H9 (cell line): Measurements from ENCODE around the gene TTC39B. TPM values are rescaled to one million over a fixed set of nuclear protein-coding genes. Genes with fewer than 3 reads are reported as not detected.

Experiments used
- DNase-seq: peaks from one replicate; pipeline ENCODE4 v3.0.0-alpha.2; 2017
- H2AFZ ChIP-seq: one replicate; pipeline ENCODE4 v1.6.1; 2013; ENCODE audit warnings: mild to moderate bottlenecking, low read length, control low read depth, moderate library complexity
- H2AK5ac ChIP-seq: 2 replicates; pipeline ENCODE4 v1.6.1; 2013; ENCODE audit warnings: low read length, control low read depth, mixed read lengths; ENCODE audit not compliant: insufficient read length
- H2BK120ac ChIP-seq: one replicate; pipeline ENCODE4 v1.6.1; 2013; ENCODE audit warnings: low read depth, mild to moderate bottlenecking, low read length, control low read depth, inconsistent platforms; ENCODE audit not compliant: poor library complexity, severe bottlenecking
- H2BK12ac ChIP-seq: 2 replicates; pipeline ENCODE4 v1.6.1; 2013; ENCODE audit warnings: low read length, control low read depth, mixed read lengths, low read depth; ENCODE audit not compliant: insufficient read length
- H2BK15ac ChIP-seq: 2 replicates; pipeline ENCODE4 v1.6.1; 2013; ENCODE audit warnings: low read depth, low read length, control low read depth
- H2BK20ac ChIP-seq: one replicate; pipeline ENCODE4 v1.6.1; 2013; ENCODE audit warnings: low read depth, mild to moderate bottlenecking, low read length, control low read depth, inconsistent platforms; ENCODE audit not compliant: poor library complexity, severe bottlenecking
- H2BK5ac ChIP-seq: 2 replicates; pipeline ENCODE4 v1.6.1; 2013; ENCODE audit warnings: low read length, control low read depth, mixed read lengths; ENCODE audit not compliant: insufficient read length
- H3K14ac ChIP-seq: 2 replicates; pipeline ENCODE4 v1.6.1; 2013; ENCODE audit warnings: low read length, control low read depth; ENCODE audit not compliant: insufficient read depth
- H3K18ac ChIP-seq: 2 replicates; pipeline ENCODE4 v1.6.1; 2013; ENCODE audit warnings: low read depth, mild to moderate bottlenecking, mixed read lengths, low read length, control low read depth; ENCODE audit not compliant: insufficient read length
- H3K23ac ChIP-seq: 2 replicates; pipeline ENCODE4 v1.6.1; 2013; ENCODE audit warnings: low read length, control low read depth, mixed read lengths, low read depth; ENCODE audit not compliant: insufficient read length
- H3K23me2 ChIP-seq: 2 replicates; pipeline ENCODE4 v1.6.1; 2013; ENCODE audit warnings: low read depth, mild to moderate bottlenecking, mixed read lengths, low read length, control low read depth; ENCODE audit not compliant: insufficient read length, poor library complexity, severe bottlenecking
- H3K27ac ChIP-seq: 2 replicates; pipeline ENCODE4 v1.5.1; 2013; ENCODE audit warnings: low read length, control low read depth, mixed read lengths, low read depth; ENCODE audit not compliant: insufficient read length
- H3K27me3 ChIP-seq: 2 replicates; pipeline ENCODE4 v1.6.1; 2013; ENCODE audit warnings: low read length, control low read depth, inconsistent platforms; ENCODE audit not compliant: insufficient read depth
- H3K4ac ChIP-seq: 2 replicates; pipeline ENCODE4 v1.6.1; 2013; ENCODE audit warnings: low read depth, mild to moderate bottlenecking, control low read depth, inconsistent platforms, low read length, moderate library complexity
- H3K4me1 ChIP-seq: 2 replicates; pipeline ENCODE4 v1.6.1; 2013; ENCODE audit warnings: low read length, control low read depth, inconsistent platforms; ENCODE audit not compliant: insufficient read depth
- H3K4me2 ChIP-seq: 2 replicates; pipeline ENCODE4 v1.6.1; 2013; ENCODE audit warnings: low read length, control low read depth, mixed read lengths; ENCODE audit not compliant: insufficient read length, insufficient read depth
- H3K56ac ChIP-seq: 2 replicates; pipeline ENCODE4 v1.6.1; 2013; ENCODE audit warnings: low read depth, mild to moderate bottlenecking, mixed read lengths, low read length, control low read depth; ENCODE audit not compliant: insufficient read length
- H3K79me1 ChIP-seq: 2 replicates; pipeline ENCODE4 v1.6.1; 2013; ENCODE audit warnings: low read depth, mild to moderate bottlenecking, moderate library complexity, low read length, control low read depth, inconsistent platforms; ENCODE audit not compliant: insufficient read depth, poor library complexity, severe bottlenecking
- H3K79me2 ChIP-seq: 2 replicates; pipeline ENCODE4 v1.6.1; 2013; ENCODE audit warnings: low read length, control low read depth, inconsistent platforms; ENCODE audit not compliant: insufficient read depth
- H3K9ac ChIP-seq: 2 replicates; pipeline ENCODE4 v1.6.1; 2013; ENCODE audit warnings: low read length, control low read depth, mixed read lengths; ENCODE audit not compliant: insufficient read length; ENCODE audit errors: extremely low read depth
- H3K9me3 ChIP-seq: one replicate; pipeline ENCODE4 v1.6.1; 2013; ENCODE audit warnings: low read depth, low read length, inconsistent platforms; ENCODE audit not compliant: control insufficient read depth
- H3T11ph ChIP-seq: one replicate; pipeline ENCODE4 v1.6.1; 2013; ENCODE audit warnings: mild to moderate bottlenecking, low read length, control low read depth, inconsistent platforms
- H4K20me1 ChIP-seq: one replicate; pipeline ENCODE4 v1.6.1; 2013; ENCODE audit not compliant: control insufficient read depth, insufficient read length, insufficient read depth
- H4K5ac ChIP-seq: 2 replicates; pipeline ENCODE4 v1.6.1; 2013; ENCODE audit warnings: low read depth, mild to moderate bottlenecking, mixed read lengths, low read length, control low read depth; ENCODE audit not compliant: insufficient read length
- H4K8ac ChIP-seq: replicated peaks from 2 replicates; pipeline ENCODE4 v1.6.1; 2013; ENCODE audit warnings: low read length, control low read depth, mixed read lengths, low read depth; ENCODE audit not compliant: insufficient read length
- H4K91ac ChIP-seq: 2 replicates; pipeline ENCODE4 v1.6.1; 2013; ENCODE audit warnings: low read depth, mild to moderate bottlenecking, moderate library complexity, mixed read lengths, low read length, control low read depth; ENCODE audit not compliant: insufficient read length
- H3K27ac Mint-ChIP-seq, 3 experiments: 2 replicates in 2 of 3; 3 replicates in 1 of 3; pipeline ENCODE4 v1.8.0; 2020 to 2021; ENCODE audit warnings: mixed read lengths in 3 of 3, mild to moderate bottlenecking in 1 of 3, moderate library complexity in 1 of 3
- H3K27me3 Mint-ChIP-seq: 2 replicates; pipeline ENCODE4 v1.8.0; 2021; ENCODE audit warnings: low read depth, mild to moderate bottlenecking, moderate library complexity, mixed read lengths
- H3K36me3 Mint-ChIP-seq, 3 experiments: 2 replicates in 2 of 3; 3 replicates in 1 of 3; pipeline ENCODE4 v1.8.0; 2020 to 2021; ENCODE audit warnings: low read depth in 3 of 3, mixed read lengths in 3 of 3; ENCODE audit not compliant: insufficient read depth in 1 of 3
- H3K4me1 Mint-ChIP-seq, 2 experiments: 2 replicates each; pipeline ENCODE4 v1.8.0; 2020; ENCODE audit warnings: mixed read lengths in 2 of 2
- H3K4me3 Mint-ChIP-seq, 2 experiments: 2 replicates in 1 of 2; 3 replicates in 1 of 2; pipeline ENCODE4 v1.8.0; 2020 to 2021; ENCODE audit warnings: mild to moderate bottlenecking in 2 of 2, mixed read lengths in 2 of 2, moderate library complexity in 1 of 2
- H3K9me3 Mint-ChIP-seq, 2 experiments: 2 replicates in 1 of 2; 3 replicates in 1 of 2; pipeline ENCODE4 v1.8.0; 2020; ENCODE audit warnings: mild to moderate bottlenecking in 2 of 2, mixed read lengths in 2 of 2, moderate library complexity in 1 of 2
- WGBS: extraction: QIAGEN DNeasy Blood & Tissue Kit; methylation state at CpG from one replicate; pipeline ENCODE4 v1.1.7; 2013; ENCODE audit warnings: missing lambda C conversion rate, low lambda C conversion rate, mixed read lengths; ENCODE audit not compliant: insufficient read length; ENCODE audit errors: extremely low coverage; 5-methylcytosine and 5-hydroxymethylcytosine counted together
- total RNA-seq: library from RNA; stranded (reverse); gene quantifications from 2 replicates; pipeline ENCODE4 v1.2.1, GENCODE V29; 2021
- TF ChIP-seq, protein P1 (sequence below): fragments of 200-600 bp; sonication (generic); conservative IDR thresholded peaks from 3 replicates; pipeline ENCODE4 v1.8.0; 2021; ENCODE audit warnings: antibody characterized with exemption, mild to moderate bottlenecking

Gene TTC39B
- total RNA-seq, 1 experiment from 2014 or later, result 8.2 TPM

GRCh38 chr9:15131094-15131493 is 175.9 kb downstream of the TTC39B start:
- Histone ChIP-seq H2BK120ac (no peak overlapping the region), H4K91ac (no peak overlapping the region), H3K18ac (no peak overlapping the region), H3K79me1 (no peaks in the 10 kb centered on the region), H3K9me3 (no peaks in the 10 kb centered on the region), H3K79me2 (no peaks in the 10 kb centered on the region), H3K56ac (no peak overlapping the region), H3T11ph (no peak overlapping the region), H3K23ac (no peak overlapping the region), H3K27me3 (no peaks in the 10 kb centered on the region), H4K8ac (no peak overlapping the region), H2BK15ac (no peak overlapping the region), H2AFZ (no peak overlapping the region), H4K5ac (no peak overlapping the region), H3K4me2 (no peak overlapping the region), H4K20me1 (no peaks in the 10 kb centered on the region), H2BK5ac (no peak overlapping the region), H3K27ac (no peak overlapping the region), H3K23me2 (no peaks in the 10 kb centered on the region), H3K9ac (no peak overlapping the region), H3K14ac (no peak overlapping the region), H2BK20ac (no peak overlapping the region), H3K4ac (no peak overlapping the region), H2BK12ac (no peak overlapping the region), H3K4me1 (no peaks in the 10 kb centered on the region), H2AK5ac (no peak overlapping the region)
- WGBS, result no CpG with 5 or more reads among the region's 5 CpGs
- TF ChIP-seq, protein P1, sequence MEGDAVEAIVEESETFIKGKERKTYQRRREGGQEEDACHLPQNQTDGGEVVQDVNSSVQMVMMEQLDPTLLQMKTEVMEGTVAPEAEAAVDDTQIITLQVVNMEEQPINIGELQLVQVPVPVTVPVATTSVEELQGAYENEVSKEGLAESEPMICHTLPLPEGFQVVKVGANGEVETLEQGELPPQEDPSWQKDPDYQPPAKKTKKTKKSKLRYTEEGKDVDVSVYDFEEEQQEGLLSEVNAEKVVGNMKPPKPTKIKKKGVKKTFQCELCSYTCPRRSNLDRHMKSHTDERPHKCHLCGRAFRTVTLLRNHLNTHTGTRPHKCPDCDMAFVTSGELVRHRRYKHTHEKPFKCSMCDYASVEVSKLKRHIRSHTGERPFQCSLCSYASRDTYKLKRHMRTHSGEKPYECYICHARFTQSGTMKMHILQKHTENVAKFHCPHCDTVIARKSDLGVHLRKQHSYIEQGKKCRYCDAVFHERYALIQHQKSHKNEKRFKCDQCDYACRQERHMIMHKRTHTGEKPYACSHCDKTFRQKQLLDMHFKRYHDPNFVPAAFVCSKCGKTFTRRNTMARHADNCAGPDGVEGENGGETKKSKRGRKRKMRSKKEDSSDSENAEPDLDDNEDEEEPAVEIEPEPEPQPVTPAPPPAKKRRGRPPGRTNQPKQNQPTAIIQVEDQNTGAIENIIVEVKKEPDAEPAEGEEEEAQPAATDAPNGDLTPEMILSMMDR, result no peak
- Mint-ChIP-seq H3K4me1 (peaks cover 8 to 13% of the 10 kb centered on the region in 2 experiments), H3K27me3 (peaks cover 4% of the 10 kb centered on the region), H3K27ac (no peak overlapping the region), H3K36me3 (peaks cover 0 to 4% (median 4%) of the 10 kb centered on the region in 3 experiments; a peak in 5 of 7 replicates), H3K4me3 (no peak overlapping the region), H3K9me3 (peaks cover 4 to 8% of the 10 kb centered on the region in 2 experiments; a peak in 4 of 5 replicates)
- no peak for DNase-seq
